HepG2 (cell line): Measurements from ENCODE around the gene PPP1R7. TPM values are rescaled to one million over a fixed set of nuclear protein-coding genes. Genes with fewer than 3 reads are reported as not detected.

ENCODE experiments used
- ATAC-seq: fragments of 200-7000 bp; cut with Tn5 transposase; 3 replicates; pipeline ENCODE4 v1.9.1; 2020; ENCODE audit warnings: mild to moderate bottlenecking, moderate library complexity
- BruUV-seq: library from RNA; stranded (reverse); fragments of 400-500 nt; replicated peaks from 2 replicates; lab custom pipeline; 2021; lab: Mats Ljungman, UMichigan
- CTCF ChIA-PET: fragments of 300-600 bp; formaldehyde crosslinking; extraction: SDS; loops from one replicate; lab custom pipeline; 2021; ENCODE audit warnings: low total read pairs, inconsistent platforms, low intra/inter-chr PET ratio; lab: Yijun Ruan, JAX
- POLR2A ChIA-PET: fragments of 350-600 bp; sonication (Branson Sonifier 250); formaldehyde crosslinking; loops from one replicate; lab custom pipeline; 2020; ENCODE audit warnings: antibody characterized with exemption, inconsistent platforms; lab: Yijun Ruan, JAX
- DNase-seq: peaks from one replicate; pipeline ENCODE4 v3.0.0-alpha.2; 2015; ENCODE audit warnings: low spot score
- FAIRE-seq: peaks from 3 replicates; lab custom pipeline; 2011; peaks lifted over from hg19 to GRCh38; lab: Jason Lieb, UNC
- H2AFZ ChIP-seq: one replicate; pipeline ENCODE4 v1.6.1; 2011; ENCODE audit warnings: low read length, inconsistent platforms
- H3K27ac ChIP-seq: fragments of 300-600 bp; 3 replicates; pipeline ENCODE4 v1.8.0; 2011; ENCODE audit warnings: mixed run types, mild to moderate bottlenecking, mixed read lengths, low read length, inconsistent platforms; ENCODE audit not compliant: insufficient read depth; ENCODE audit errors: extremely low read length
- H3K27me3 ChIP-seq, 2 experiments: fragments of 200-600 bp in 1 of 2; 2 replicates in 1 of 2; 3 replicates in 1 of 2; pipeline versions ENCODE4 v1.6.0 to v1.8.0; 2011; ENCODE audit warnings: low read length in 2 of 2, mild to moderate bottlenecking in 2 of 2, moderate library complexity in 2 of 2, inconsistent platforms in 1 of 2; ENCODE audit not compliant: insufficient read depth in 2 of 2, control insufficient read depth in 1 of 2
- H3K36me3 ChIP-seq, 2 experiments: fragments of 200-600 bp in 1 of 2; replicated peaks in 1 of 2; 2 replicates in 1 of 2; 3 replicates in 1 of 2; pipeline versions ENCODE4 v1.5.1 to v1.8.0; 2011; ENCODE audit warnings: low read length in 2 of 2, inconsistent platforms in 1 of 2; ENCODE audit not compliant: insufficient read depth in 2 of 2, control insufficient read depth in 1 of 2
- H3K4me1 ChIP-seq: 2 replicates; pipeline ENCODE4 v1.5.1; 2012; ENCODE audit warnings: low read length, inconsistent platforms; ENCODE audit not compliant: insufficient read depth
- H3K4me2 ChIP-seq: 2 replicates; pipeline ENCODE4 v1.6.0; 2011; ENCODE audit warnings: low read depth, low read length, inconsistent platforms
- H3K4me3 ChIP-seq, 3 experiments: fragments of 200-600 bp in 1 of 3; sonication (generic), shearing (Covaris generic) in 1 of 3; replicated peaks in 1 of 3; 2 replicates each; pipeline ENCODE4 v1.5.1; 2011 to 2016; ENCODE audit warnings: low read length in 3 of 3, inconsistent platforms in 2 of 3, low read depth in 2 of 3, mild to moderate bottlenecking in 2 of 3, control low read depth in 1 of 3, mixed read lengths in 1 of 3; ENCODE audit not compliant: insufficient read depth in 1 of 3
- H3K79me2 ChIP-seq: one replicate; pipeline ENCODE4 v1.6.1; 2011; ENCODE audit warnings: low read length, inconsistent platforms; ENCODE audit not compliant: insufficient read depth
- H3K9ac ChIP-seq: 2 replicates; pipeline ENCODE4 v1.6.0; 2011; ENCODE audit warnings: mild to moderate bottlenecking, low read depth, low read length, inconsistent platforms; ENCODE audit not compliant: insufficient read depth
- H3K9me3 ChIP-seq: 2 replicates; pipeline ENCODE4 v1.5.1; 2012; ENCODE audit warnings: mild to moderate bottlenecking, low read length
- H4K20me1 ChIP-seq: 2 replicates; pipeline ENCODE4 v1.6.0; 2011; ENCODE audit warnings: inconsistent platforms, mild to moderate bottlenecking, low read length, moderate library complexity; ENCODE audit not compliant: insufficient read depth
- BRCA1 ChIP-seq: sonication (generic); formaldehyde crosslinking; IDR thresholded peaks from 2 replicates; pipeline ENCODE4 v1.4.0; 2020; ENCODE audit warnings: missing genetic modification reagents
- HINFP ChIP-seq: sonication (generic); formaldehyde crosslinking; IDR thresholded peaks from 2 replicates; pipeline ENCODE4 v1.4.0; 2020; ENCODE audit warnings: low read depth, mild to moderate bottlenecking, missing genetic modification reagents
- HNRNPL ChIP-seq: fragments of 200-400 bp; formaldehyde crosslinking; IDR thresholded peaks from 2 replicates; pipeline ENCODE4 v1.6.1; 2017; ENCODE audit warnings: mild to moderate bottlenecking, low read depth, low read length
- MED8 ChIP-seq: sonication (generic); formaldehyde crosslinking; IDR thresholded peaks from 2 replicates; pipeline ENCODE4 v1.8.1; 2023; ENCODE audit warnings: mild to moderate bottlenecking, missing genetic modification reagents; ENCODE audit not compliant: insufficient replicate concordance
- NR2F6 ChIP-seq, 2 experiments: IDR thresholded peaks; 2 replicates each; pipeline ENCODE4 v1.6.1; 2016; ENCODE audit warnings: antibody characterized with exemption in 1 of 2, mild to moderate bottlenecking in 1 of 2
- PRPF4 ChIP-seq: fragments of 200-400 bp; formaldehyde crosslinking; IDR thresholded peaks from 2 replicates; pipeline ENCODE4 v1.6.1; 2016; ENCODE audit warnings: low read length, low read depth; ENCODE audit not compliant: poor library complexity, severe bottlenecking
- RBM22 ChIP-seq: fragments of 200-400 bp; formaldehyde crosslinking; optimal IDR thresholded peaks from 2 replicates; pipeline ENCODE3; 2017; ENCODE audit warnings: mild to moderate bottlenecking, low read length, moderate library complexity
- TERF1 ChIP-seq: sonication (generic); formaldehyde crosslinking; IDR thresholded peaks from 2 replicates; pipeline ENCODE4 v1.8.0; 2022; ENCODE audit warnings: mild to moderate bottlenecking, missing genetic modification reagents, moderate library complexity
- ZMYM2 ChIP-seq: sonication (generic); formaldehyde crosslinking; IDR thresholded peaks from 2 replicates; pipeline ENCODE4 v1.8.0; 2022; ENCODE audit warnings: mild to moderate bottlenecking, missing genetic modification reagents
- ZNF143 ChIP-seq: sonication (generic); formaldehyde crosslinking; IDR thresholded peaks from 2 replicates; pipeline ENCODE4 v1.4.0; 2020; ENCODE audit warnings: missing genetic modification reagents
- WGBS: methylation state at CpG from one replicate; pipeline ENCODE4 v1.1.6; 2017; ENCODE audit warnings: low lambda C conversion rate; 5-methylcytosine and 5-hydroxymethylcytosine counted together
- in situ Hi-C: cut with HindIII; loops from 2 replicates; pipeline ENCODE4 v1.10.0; 2017; ENCODE audit warnings: low pct_unique_long_range_greater_than_20kb; ENCODE audit not compliant: extremely low pct_ligation_motif_present
- intact Hi-C: fragments of 100-400 bp; cut with micrococcal nuclease; formaldehyde crosslinking; loops from one replicate; pipeline ENCODE4 v1.10.0; 2022; ENCODE audit not compliant: unreplicated experiment
- polyA plus RNA-seq, 8 experiments: library from polyadenylated mRNA; depleted of rRNA in 3 of 8; stranded (reverse) in 7 of 8; unstranded in 1 of 8; fragments of >200 nt; fragmentation: Illumina TruSeq in 4 of 8; extraction: Trizol in 4 of 8; gene quantifications; 2 replicates each; pipeline versions ENCODE4 v1.2.1 to v1.2.3, GENCODE V29; 2011 to 2016; ENCODE audit warnings: low read depth in 4 of 8, missing spikeins in 1 of 8, mixed read lengths in 1 of 8; ENCODE audit not compliant: insufficient read depth in 1 of 8
- total RNA-seq, 5 experiments: library from RNA; depleted of rRNA; stranded (reverse); fragments of >200 nt; fragmentation: Illumina TruSeq; extraction: Trizol; gene quantifications; 2 replicates each; pipeline ENCODE4 v1.2.3, GENCODE V29; 2016; ENCODE audit warnings: low read depth in 1 of 5
- TF ChIP-seq, protein P1 (sequence below): sonication (generic); formaldehyde crosslinking; IDR thresholded peaks from 2 replicates; pipeline ENCODE4 v1.5.1; 2020; ENCODE audit warnings: mild to moderate bottlenecking, missing genetic modification reagents, moderate library complexity
- TF ChIP-seq, protein P2 (sequence below): IDR thresholded peaks from 2 replicates; pipeline ENCODE4 v1.6.1; 2018; ENCODE audit warnings: missing genetic modification reagents, mild to moderate bottlenecking, missing compliant biosample characterization
- TF ChIP-seq, protein P3 (sequence below): sonication (generic); formaldehyde crosslinking; IDR thresholded peaks from 2 replicates; pipeline ENCODE4 v1.4.0; 2020; ENCODE audit warnings: missing genetic modification reagents, borderline replicate concordance

Gene PPP1R7
- total and polyA plus RNA-seq, 2 of the 13 experiments (the other 11 are each of a cell fraction or from before 2014, with no cell fraction given): 33.3 to 67.9 TPM

DNA sequence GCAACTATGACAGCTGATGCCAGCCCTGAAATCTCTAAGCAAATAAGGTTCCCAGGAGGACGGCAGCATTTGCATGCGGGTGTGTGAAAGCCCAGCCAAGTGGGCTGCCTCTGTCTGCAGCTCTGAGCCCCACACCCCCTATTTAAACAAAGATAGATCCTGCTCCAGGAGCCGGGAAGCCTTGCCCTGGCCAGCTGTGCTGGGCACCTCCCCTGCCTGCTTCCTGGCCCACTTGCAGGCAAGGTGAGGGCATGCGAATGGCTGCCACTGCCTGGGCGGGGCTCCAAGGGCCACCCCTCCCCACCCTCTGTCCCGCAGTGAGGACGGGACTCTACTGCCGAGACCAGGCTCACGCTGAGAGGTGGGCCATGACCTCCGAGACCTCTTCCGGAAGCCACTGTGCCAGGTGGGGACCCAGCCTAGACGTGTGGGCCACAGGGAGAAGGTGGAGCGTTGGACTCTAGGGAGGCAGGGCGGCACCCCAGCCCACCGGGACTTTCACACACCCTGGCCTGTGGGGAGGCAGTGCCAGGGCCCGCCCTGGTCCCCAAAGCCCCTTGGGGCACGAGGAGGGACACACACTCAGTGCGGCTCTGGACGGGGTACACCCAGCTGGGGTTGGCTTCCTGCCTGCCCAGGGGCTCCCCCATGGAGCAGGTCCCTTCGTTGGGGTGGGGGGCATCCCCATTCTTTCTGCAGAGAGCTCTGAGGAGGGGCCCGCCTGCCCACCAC is 38.3 kb downstream of the PPP1R7 start, which contains the start of gene ANO7:
ANO7 (plus strand) TSS at position 317 of the 732 bp plus-strand sequence. CDS start 1,387 bp downstream, outside the sequence.
- ATAC-seq (no peak; the same call in 2 of the 3 replicates), DNase-seq (no peak), FAIRE-seq (no peak)
- no peaks in the 10 kb centered on the region for H4K20me1 ChIP-seq
- in situ Hi-C loops: no loop called here
- H2AFZ ChIP-seq: no peak within 1 kb of the TSS
- H3K36me3 ChIP-seq: no peaks in the 10 kb centered on the region
- ChIA-PET POLR2A (no interaction called here), CTCF (no interaction called here)
- WGBS: 22% methylated on average over 4 of the region's 21 CpGs
- peak within 1 kb of the TSS; percentile 45; the same call in 1 of the 2 replicates for H3K4me2 ChIP-seq
- intact Hi-C loops: no loop called here
- no peaks in the 10 kb centered on the region for H3K79me2 ChIP-seq
- H3K9ac ChIP-seq: no peak within 1 kb of the TSS
- no peak within 1 kb of the TSS for H3K27ac ChIP-seq
- H3K9me3 ChIP-seq: no peaks in the 10 kb centered on the region
- peak within 1 kb of the TSS in 1 of 3 experiments; percentile 34; a peak in 1 of 6 replicates for H3K4me3 ChIP-seq
- no TSS peak for BruUV-seq
- peaks cover 8 to 45% of the 10 kb centered on the region in 2 experiments for H3K27me3 ChIP-seq
- H3K4me1 ChIP-seq: peaks cover 23% of the 10 kb centered on the region
- TF ChIP-seq ZNF143 (CRISPR knock-in tag) (no peak), PRPF4 (no peak), ZMYM2 (CRISPR knock-in tag) (no peak), MED8 (no peak), RBM22 (no peak), NR2F6 (IDR thresholded peaks at IDR 0.05) (no peak), NR2F6 (CRISPR knock-in tag; IDR thresholded peaks at IDR 0.05) (no peak), TERF1 (CRISPR knock-in tag) (no peak), BRCA1 (CRISPR knock-in tag) (no peak), HINFP (CRISPR knock-in tag) (no peak), HNRNPL (peak; percentile 70; the same call in 1 of the 2 replicates)
- TF ChIP-seq, protein P1, sequence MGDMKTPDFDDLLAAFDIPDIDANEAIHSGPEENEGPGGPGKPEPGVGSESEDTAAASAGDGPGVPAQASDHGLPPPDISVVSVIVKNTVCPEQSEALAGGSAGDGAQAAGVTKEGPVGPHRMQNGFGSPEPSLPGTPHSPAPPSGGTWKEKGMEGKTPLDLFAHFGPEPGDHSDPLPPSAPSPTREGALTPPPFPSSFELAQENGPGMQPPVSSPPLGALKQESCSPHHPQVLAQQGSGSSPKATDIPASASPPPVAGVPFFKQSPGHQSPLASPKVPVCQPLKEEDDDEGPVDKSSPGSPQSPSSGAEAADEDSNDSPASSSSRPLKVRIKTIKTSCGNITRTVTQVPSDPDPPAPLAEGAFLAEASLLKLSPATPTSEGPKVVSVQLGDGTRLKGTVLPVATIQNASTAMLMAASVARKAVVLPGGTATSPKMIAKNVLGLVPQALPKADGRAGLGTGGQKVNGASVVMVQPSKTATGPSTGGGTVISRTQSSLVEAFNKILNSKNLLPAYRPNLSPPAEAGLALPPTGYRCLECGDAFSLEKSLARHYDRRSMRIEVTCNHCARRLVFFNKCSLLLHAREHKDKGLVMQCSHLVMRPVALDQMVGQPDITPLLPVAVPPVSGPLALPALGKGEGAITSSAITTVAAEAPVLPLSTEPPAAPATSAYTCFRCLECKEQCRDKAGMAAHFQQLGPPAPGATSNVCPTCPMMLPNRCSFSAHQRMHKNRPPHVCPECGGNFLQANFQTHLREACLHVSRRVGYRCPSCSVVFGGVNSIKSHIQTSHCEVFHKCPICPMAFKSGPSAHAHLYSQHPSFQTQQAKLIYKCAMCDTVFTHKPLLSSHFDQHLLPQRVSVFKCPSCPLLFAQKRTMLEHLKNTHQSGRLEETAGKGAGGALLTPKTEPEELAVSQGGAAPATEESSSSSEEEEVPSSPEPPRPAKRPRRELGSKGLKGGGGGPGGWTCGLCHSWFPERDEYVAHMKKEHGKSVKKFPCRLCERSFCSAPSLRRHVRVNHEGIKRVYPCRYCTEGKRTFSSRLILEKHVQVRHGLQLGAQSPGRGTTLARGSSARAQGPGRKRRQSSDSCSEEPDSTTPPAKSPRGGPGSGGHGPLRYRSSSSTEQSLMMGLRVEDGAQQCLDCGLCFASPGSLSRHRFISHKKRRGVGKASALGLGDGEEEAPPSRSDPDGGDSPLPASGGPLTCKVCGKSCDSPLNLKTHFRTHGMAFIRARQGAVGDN (CRISPR knock-in tag): peak; percentile 36
- TF ChIP-seq, protein P2, sequence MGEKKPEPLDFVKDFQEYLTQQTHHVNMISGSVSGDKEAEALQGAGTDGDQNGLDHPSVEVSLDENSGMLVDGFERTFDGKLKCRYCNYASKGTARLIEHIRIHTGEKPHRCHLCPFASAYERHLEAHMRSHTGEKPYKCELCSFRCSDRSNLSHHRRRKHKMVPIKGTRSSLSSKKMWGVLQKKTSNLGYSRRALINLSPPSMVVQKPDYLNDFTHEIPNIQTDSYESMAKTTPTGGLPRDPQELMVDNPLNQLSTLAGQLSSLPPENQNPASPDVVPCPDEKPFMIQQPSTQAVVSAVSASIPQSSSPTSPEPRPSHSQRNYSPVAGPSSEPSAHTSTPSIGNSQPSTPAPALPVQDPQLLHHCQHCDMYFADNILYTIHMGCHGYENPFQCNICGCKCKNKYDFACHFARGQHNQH (CRISPR knock-in tag): no peak
- TF ChIP-seq, protein P3, sequence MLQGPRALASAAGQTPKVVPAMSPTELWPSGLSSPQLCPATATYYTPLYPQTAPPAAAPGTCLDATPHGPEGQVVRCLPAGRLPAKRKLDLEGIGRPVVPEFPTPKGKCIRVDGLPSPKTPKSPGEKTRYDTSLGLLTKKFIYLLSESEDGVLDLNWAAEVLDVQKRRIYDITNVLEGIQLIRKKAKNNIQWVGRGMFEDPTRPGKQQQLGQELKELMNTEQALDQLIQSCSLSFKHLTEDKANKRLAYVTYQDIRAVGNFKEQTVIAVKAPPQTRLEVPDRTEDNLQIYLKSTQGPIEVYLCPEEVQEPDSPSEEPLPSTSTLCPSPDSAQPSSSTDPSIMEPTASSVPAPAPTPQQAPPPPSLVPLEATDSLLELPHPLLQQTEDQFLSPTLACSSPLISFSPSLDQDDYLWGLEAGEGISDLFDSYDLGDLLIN (CRISPR knock-in tag): no peak
